ENCODE measurements around the gene ABHD1.

Gene ABHD1

DNA sequence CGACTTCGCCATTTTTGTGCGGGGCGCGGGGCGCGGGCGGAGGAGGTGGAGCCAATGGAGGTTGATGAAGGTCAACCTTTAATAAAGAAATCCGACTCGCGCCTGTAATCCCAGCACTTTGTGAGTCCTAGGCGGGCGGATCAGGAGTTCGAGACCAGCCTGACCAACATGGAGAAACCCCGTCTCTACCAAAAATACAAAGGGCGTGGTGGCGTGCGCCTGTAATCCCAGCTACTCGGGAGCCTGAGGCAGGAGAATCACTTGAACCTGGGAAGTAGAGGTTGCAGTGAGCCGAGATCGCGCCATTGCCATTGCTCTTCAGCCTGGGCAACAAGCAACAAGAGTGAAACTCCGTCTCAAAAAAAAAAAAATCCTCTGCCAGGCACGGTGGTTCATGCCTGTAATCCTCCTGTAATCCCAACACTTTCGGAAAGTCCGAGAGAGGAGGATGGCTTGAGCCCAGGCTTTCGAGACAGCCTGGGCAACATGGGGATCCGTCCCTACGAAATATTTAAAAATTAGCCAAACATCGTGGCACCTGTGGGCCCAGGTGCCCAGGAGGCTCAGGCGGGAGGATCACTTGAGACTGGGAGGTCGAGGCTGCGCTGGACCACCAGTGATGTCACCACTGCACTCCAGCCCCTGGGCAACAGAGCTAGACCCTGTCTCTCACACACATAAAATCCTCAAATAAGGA lies 11.3 kb downstream of the ABHD1 start:
- TF ChIP-seq, protein P1, sequence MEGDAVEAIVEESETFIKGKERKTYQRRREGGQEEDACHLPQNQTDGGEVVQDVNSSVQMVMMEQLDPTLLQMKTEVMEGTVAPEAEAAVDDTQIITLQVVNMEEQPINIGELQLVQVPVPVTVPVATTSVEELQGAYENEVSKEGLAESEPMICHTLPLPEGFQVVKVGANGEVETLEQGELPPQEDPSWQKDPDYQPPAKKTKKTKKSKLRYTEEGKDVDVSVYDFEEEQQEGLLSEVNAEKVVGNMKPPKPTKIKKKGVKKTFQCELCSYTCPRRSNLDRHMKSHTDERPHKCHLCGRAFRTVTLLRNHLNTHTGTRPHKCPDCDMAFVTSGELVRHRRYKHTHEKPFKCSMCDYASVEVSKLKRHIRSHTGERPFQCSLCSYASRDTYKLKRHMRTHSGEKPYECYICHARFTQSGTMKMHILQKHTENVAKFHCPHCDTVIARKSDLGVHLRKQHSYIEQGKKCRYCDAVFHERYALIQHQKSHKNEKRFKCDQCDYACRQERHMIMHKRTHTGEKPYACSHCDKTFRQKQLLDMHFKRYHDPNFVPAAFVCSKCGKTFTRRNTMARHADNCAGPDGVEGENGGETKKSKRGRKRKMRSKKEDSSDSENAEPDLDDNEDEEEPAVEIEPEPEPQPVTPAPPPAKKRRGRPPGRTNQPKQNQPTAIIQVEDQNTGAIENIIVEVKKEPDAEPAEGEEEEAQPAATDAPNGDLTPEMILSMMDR (IDR thresholded peaks at IDR 0.05): no peak

GRCh38 chr2:27135478-27135955 lies 11.9 kb downstream of the ABHD1 start:
- TF ChIP-seq, protein P1 (IDR thresholded peaks at IDR 0.05): no peak

GRCh38 chr2:27136751-27137150 lies 13.1 kb downstream of the ABHD1 start:
- TF ChIP-seq, protein P1 (IDR thresholded peaks at IDR 0.05): no peak

- TF ChIP-seq, protein P1 (IDR thresholded peaks at IDR 0.05): no peak
Measured at GRCh38 chr2:27137322-27137935, 13.8 kb downstream of the ABHD1 start.

- TF ChIP-seq, protein P1 (IDR thresholded peaks at IDR 0.05): no peak
Measured at GRCh38 chr2:27138111-27138510, 14.5 kb downstream of the ABHD1 start.

DNA sequence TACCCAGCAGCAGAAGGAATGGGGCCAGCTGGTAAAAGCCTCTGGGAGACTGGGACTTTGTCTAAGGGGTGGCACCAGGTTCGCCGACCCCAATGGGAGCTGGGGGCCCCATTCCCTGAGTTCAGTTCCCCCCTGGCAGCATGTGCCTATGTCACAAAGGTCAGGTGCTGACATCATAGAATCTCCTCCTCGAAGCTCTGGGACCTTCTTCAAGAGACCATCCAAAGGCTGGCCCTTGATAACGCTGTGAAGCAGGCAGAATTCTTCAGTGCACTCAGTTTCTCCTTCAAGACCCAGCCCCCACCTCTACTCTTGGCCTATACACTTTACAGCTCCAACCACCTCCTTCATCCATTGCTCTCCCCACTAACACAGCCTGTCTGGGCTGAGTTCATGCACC lies 15.7 kb downstream of the ABHD1 start, which contains the start of gene PRR30:
PRR30 (minus strand) TSS at position 101 of the 400 bp plus-strand sequence. CDS start 1,081 bp downstream, outside the sequence.
- TF ChIP-seq, protein P1 (IDR thresholded peaks at IDR 0.05): no peak

GRCh38 chr2:27143285-27143684 lies 19.7 kb downstream of the ABHD1 start:
- TF ChIP-seq, protein P1 (IDR thresholded peaks at IDR 0.05): no peak

All from LNCAP (cell line).